Naive B cell (primary cell): Measurements from ENCODE around the gene AGTPBP1. TPM values are rescaled to one million over a fixed set of nuclear protein-coding genes. Genes with fewer than 3 reads are reported as not detected.
"Not testable (repeated sequence)": the region's sequence is repeated elsewhere in the genome, so short reads cannot be mapped to it uniquely, and the experiment has no call there.

Experiments used
- ATAC-seq, 2 donors: fragments of 150-1000 bp; cut with Tn5 transposase; 2 replicates each; pipeline ENCODE4 v1.10.0; 2021; ENCODE audit warnings: low read depth in 2 of 2, mild to moderate bottlenecking in 2 of 2, moderate library complexity in 2 of 2
- DNase-seq: peaks from one replicate; pipeline ENCODE4 v3.0.0; 2022
- H3K27ac Mint-ChIP-seq, 6 donors: one replicate each; pipeline ENCODE4 v1.8.0; 2020 to 2022; ENCODE audit warnings: mild to moderate bottlenecking in 6 of 6, mixed read lengths in 6 of 6, moderate library complexity in 5 of 6, inconsistent platforms in 2 of 6
- H3K27me3 Mint-ChIP-seq, 3 donors: one replicate each; pipeline ENCODE4 v1.8.0; 2021 to 2022; ENCODE audit warnings: mixed read lengths in 3 of 3, mild to moderate bottlenecking in 1 of 3
- H3K36me3 Mint-ChIP-seq, 2 donors: one replicate each; pipeline ENCODE4 v1.8.0; 2020 to 2022; ENCODE audit warnings: mixed read lengths in 2 of 2, inconsistent platforms in 1 of 2, mild to moderate bottlenecking in 1 of 2
- H3K4me1 Mint-ChIP-seq, 3 donors: one replicate each; pipeline ENCODE4 v1.8.0; 2020 to 2022; ENCODE audit warnings: mixed read lengths in 3 of 3, inconsistent platforms in 1 of 3, mild to moderate bottlenecking in 1 of 3, moderate library complexity in 1 of 3
- H3K4me3 Mint-ChIP-seq, 8 donors: one replicate each; pipeline ENCODE4 v1.8.0; 2020 to 2022; ENCODE audit warnings: mild to moderate bottlenecking in 8 of 8, mixed read lengths in 8 of 8, moderate library complexity in 8 of 8, inconsistent platforms in 2 of 8
- H3K9me3 Mint-ChIP-seq, 7 donors: one replicate each; pipeline ENCODE4 v1.8.0; 2020 to 2022; ENCODE audit warnings: mixed read lengths in 7 of 7, mild to moderate bottlenecking in 5 of 7, inconsistent platforms in 2 of 7, moderate library complexity in 1 of 7
- polyA plus RNA-seq, 6 donors: library from polyadenylated mRNA; unstranded; fragments of 300-500 nt; fragmentation: Illumina TruSeq; gene quantifications; one replicate each; pipeline ENCODE4 v1.2.3, GENCODE V29; 2021; ENCODE audit warnings: low read depth in 6 of 6

AGTPBP1 gene
- 10 to 100 TPM; 10.5 to 27.1 (median 19.4) TPM for polyA plus RNA-seq

- Mint-ChIP-seq H3K9me3 (no peaks in the 10 kb centered on the region), H3K4me3 (peak within 1 kb of the TSS; percentile 89 to 98 (median 96)), H3K27ac (peak within 1 kb of the TSS; percentile 93 to 99 (median 97)), H3K36me3 (no peaks in the 10 kb centered on the region), H3K27me3 (peaks cover 0 to 8% (median 7%) of the 10 kb centered on the region in 3 donors), H3K4me1 (peaks cover 9 to 15% (median 9%) of the 10 kb centered on the region in 3 donors)
- ATAC-seq: peak; percentile 75 to 78
- DNase-seq: peak; percentile 96
These were observed at the start of gene AGTPBP1 for GRCh38 chr9:85741875-85742596. Gene AGTPBP1 (minus strand): TSS chr9:85741954. CDS start chr9:85712533, 29,421 bp downstream.

- not testable (repeated sequence) for H3K4me3 Mint-ChIP-seq, H3K9me3 Mint-ChIP-seq, H3K36me3 Mint-ChIP-seq, ATAC-seq, H3K4me1 Mint-ChIP-seq, DNase-seq, H3K27me3 Mint-ChIP-seq
- H3K27ac Mint-ChIP-seq: peak overlapping the region in 1 of 6 donors; percentile 11
These were observed 44.4 kb upstream of the AGTPBP1 start for GRCh38 chr9:85786116-85786515.

GRCh38 chr9:85773844-85774243, 32.1 kb upstream of the AGTPBP1 start:
- peak; percentile 44 to 46 for ATAC-seq
- not testable (repeated sequence) for H3K36me3 Mint-ChIP-seq, H3K27me3 Mint-ChIP-seq, H3K9me3 Mint-ChIP-seq, DNase-seq, H3K27ac Mint-ChIP-seq, H3K4me1 Mint-ChIP-seq, H3K4me3 Mint-ChIP-seq

GRCh38 chr9:85761802-85762201, 20.0 kb upstream of the AGTPBP1 start:
- not testable (repeated sequence) for ATAC-seq, H3K4me1 Mint-ChIP-seq, DNase-seq, H3K9me3 Mint-ChIP-seq, H3K36me3 Mint-ChIP-seq, H3K27me3 Mint-ChIP-seq, H3K27ac Mint-ChIP-seq, H3K4me3 Mint-ChIP-seq

GRCh38 chr9:85757716-85758115, 16.0 kb upstream of the AGTPBP1 start:
- ATAC-seq, H3K4me1 Mint-ChIP-seq, H3K27me3 Mint-ChIP-seq, H3K9me3 Mint-ChIP-seq, H3K27ac Mint-ChIP-seq, H3K36me3 Mint-ChIP-seq, DNase-seq, H3K4me3 Mint-ChIP-seq: not testable (repeated sequence)

GRCh38 chr9:85756216-85756615, 14.5 kb upstream of the AGTPBP1 start:
- H3K36me3 Mint-ChIP-seq, H3K27ac Mint-ChIP-seq, DNase-seq, ATAC-seq, H3K4me3 Mint-ChIP-seq, H3K9me3 Mint-ChIP-seq, H3K4me1 Mint-ChIP-seq: not testable (repeated sequence)
- peaks cover 0 to 13% (median 6%) of the 10 kb centered on the region in 3 donors for H3K27me3 Mint-ChIP-seq

- no peak overlapping the region for H3K27ac Mint-ChIP-seq
- ATAC-seq: no peak
- no peaks in the 10 kb centered on the region for H3K9me3 Mint-ChIP-seq
These were observed 4.6 kb upstream of the AGTPBP1 start for GRCh38 chr9:85746309-85746708.

GRCh38 chr9:85745203-85745602, 3.4 kb upstream of the AGTPBP1 start:
- no peak overlapping the region for H3K27ac Mint-ChIP-seq
- DNase-seq (no peak), ATAC-seq (no peak)
- H3K4me3 Mint-ChIP-seq: peak overlapping the region in 1 of 8 donors; percentile 46
- H3K9me3 Mint-ChIP-seq: no peaks in the 10 kb centered on the region
- no peaks in the 10 kb centered on the region for H3K36me3 Mint-ChIP-seq
- peaks cover 0 to 21% (median 17%) of the 10 kb centered on the region in 3 donors for H3K27me3 Mint-ChIP-seq
- peaks cover 9 to 10% (median 9%) of the 10 kb centered on the region in 3 donors for H3K4me1 Mint-ChIP-seq

More at GRCh38 chr9:85746309-85746708, 4.6 kb upstream of the AGTPBP1 start:
- H3K4me1 Mint-ChIP-seq: peaks cover 0 to 4% (median 2%) of the 10 kb centered on the region in 3 donors
- peaks cover 0 to 29% (median 25%) of the 10 kb centered on the region in 3 donors for H3K27me3 Mint-ChIP-seq
- no peak for DNase-seq
- no peak overlapping the region for H3K4me3 Mint-ChIP-seq
- no peaks in the 10 kb centered on the region for H3K36me3 Mint-ChIP-seq

GRCh38 chr9:85744480-85744879, 2.7 kb upstream of the AGTPBP1 start:
- peaks cover 0 to 21% (median 17%) of the 10 kb centered on the region in 3 donors for H3K27me3 Mint-ChIP-seq
- peaks cover 9 to 11% (median 9%) of the 10 kb centered on the region in 3 donors for H3K4me1 Mint-ChIP-seq
- DNase-seq (no peak), ATAC-seq (no peak)
- H3K36me3 Mint-ChIP-seq: no peaks in the 10 kb centered on the region
- H3K9me3 Mint-ChIP-seq: no peaks in the 10 kb centered on the region
- H3K27ac Mint-ChIP-seq: peak overlapping the region in 1 of 6 donors; percentile 49
- peak overlapping the region in 2 of 8 donors; percentile 10 to 46 for H3K4me3 Mint-ChIP-seq

- H3K27me3 Mint-ChIP-seq: peaks cover 0 to 18% (median 15%) of the 10 kb centered on the region in 3 donors
- ATAC-seq (no peak), DNase-seq (no peak)
- peaks cover 9 to 13% (median 9%) of the 10 kb centered on the region in 3 donors for H3K4me1 Mint-ChIP-seq
- H3K9me3 Mint-ChIP-seq: no peaks in the 10 kb centered on the region
- peak overlapping the region in 1 of 6 donors; percentile 42 for H3K27ac Mint-ChIP-seq
- H3K36me3 Mint-ChIP-seq: no peaks in the 10 kb centered on the region
- H3K4me3 Mint-ChIP-seq: peak overlapping the region in 5 of 8 donors; percentile 11 to 86 (median 46)
These were observed 1.7 kb upstream of the AGTPBP1 start for GRCh38 chr9:85743275-85744128.

- ATAC-seq: no peak
These were observed 813 bp upstream of the AGTPBP1 start for GRCh38 chr9:85742597-85742936.

GRCh38 chr9:85741095-85741874, 469 bp downstream of the AGTPBP1 start:
- Mint-ChIP-seq H3K27ac (peak overlapping the region; percentile 93 to 99 (median 97)), H3K4me3 (peak overlapping the region; percentile 89 to 98 (median 95)), H3K27me3 (peaks cover 0 to 6% (median 5%) of the 10 kb centered on the region in 3 donors), H3K9me3 (no peaks in the 10 kb centered on the region), H3K36me3 (no peaks in the 10 kb centered on the region), H3K4me1 (peaks cover 9 to 15% (median 9%) of the 10 kb centered on the region in 3 donors)
- ATAC-seq (peak; percentile 68 to 71), DNase-seq (peak; percentile 76)

More at GRCh38 chr9:85742597-85742936, 813 bp upstream of the AGTPBP1 start:
- peaks cover 9 to 15% (median 9%) of the 10 kb centered on the region in 3 donors for H3K4me1 Mint-ChIP-seq
- H3K4me3 Mint-ChIP-seq: peak overlapping the region; percentile 89 to 97 (median 94)
- H3K36me3 Mint-ChIP-seq: no peaks in the 10 kb centered on the region
- H3K27ac Mint-ChIP-seq: peak overlapping the region; percentile 64 to 96 (median 94)
- H3K9me3 Mint-ChIP-seq: no peaks in the 10 kb centered on the region
- H3K27me3 Mint-ChIP-seq: peaks cover 0 to 8% (median 7%) of the 10 kb centered on the region in 3 donors
- no peak for DNase-seq

- H3K9me3 Mint-ChIP-seq: no peaks in the 10 kb centered on the region
- ATAC-seq (no peak), DNase-seq (no peak)
- no peaks in the 10 kb centered on the region for H3K36me3 Mint-ChIP-seq
- H3K4me1 Mint-ChIP-seq: peaks cover 9 to 15% (median 9%) of the 10 kb centered on the region in 3 donors
- H3K27ac Mint-ChIP-seq: peak overlapping the region; percentile 93 to 99 (median 97)
- H3K27me3 Mint-ChIP-seq: peaks cover 0 to under 1% (median 0%) of the 10 kb centered on the region in 3 donors
- H3K4me3 Mint-ChIP-seq: peak overlapping the region; percentile 89 to 98 (median 95)
These were observed 1.0 kb downstream of the AGTPBP1 start for GRCh38 chr9:85740787-85741094.
